HG02973 (cell line): ENCODE measurements around the gene TMEM106C.
"Not testable (repeated sequence)": the region's sequence is repeated elsewhere in the genome, so short reads cannot be mapped to it uniquely, and the experiment has no call there.

ENCODE experiments used
- ATAC-seq: cut with Tn5 transposase; IDR thresholded peaks from one replicate; pipeline ENCODE4 v1.9.1; 2021; ENCODE audit warnings: moderate library complexity; ENCODE audit not compliant: unreplicated experiment

TMEM106C gene

DNA sequence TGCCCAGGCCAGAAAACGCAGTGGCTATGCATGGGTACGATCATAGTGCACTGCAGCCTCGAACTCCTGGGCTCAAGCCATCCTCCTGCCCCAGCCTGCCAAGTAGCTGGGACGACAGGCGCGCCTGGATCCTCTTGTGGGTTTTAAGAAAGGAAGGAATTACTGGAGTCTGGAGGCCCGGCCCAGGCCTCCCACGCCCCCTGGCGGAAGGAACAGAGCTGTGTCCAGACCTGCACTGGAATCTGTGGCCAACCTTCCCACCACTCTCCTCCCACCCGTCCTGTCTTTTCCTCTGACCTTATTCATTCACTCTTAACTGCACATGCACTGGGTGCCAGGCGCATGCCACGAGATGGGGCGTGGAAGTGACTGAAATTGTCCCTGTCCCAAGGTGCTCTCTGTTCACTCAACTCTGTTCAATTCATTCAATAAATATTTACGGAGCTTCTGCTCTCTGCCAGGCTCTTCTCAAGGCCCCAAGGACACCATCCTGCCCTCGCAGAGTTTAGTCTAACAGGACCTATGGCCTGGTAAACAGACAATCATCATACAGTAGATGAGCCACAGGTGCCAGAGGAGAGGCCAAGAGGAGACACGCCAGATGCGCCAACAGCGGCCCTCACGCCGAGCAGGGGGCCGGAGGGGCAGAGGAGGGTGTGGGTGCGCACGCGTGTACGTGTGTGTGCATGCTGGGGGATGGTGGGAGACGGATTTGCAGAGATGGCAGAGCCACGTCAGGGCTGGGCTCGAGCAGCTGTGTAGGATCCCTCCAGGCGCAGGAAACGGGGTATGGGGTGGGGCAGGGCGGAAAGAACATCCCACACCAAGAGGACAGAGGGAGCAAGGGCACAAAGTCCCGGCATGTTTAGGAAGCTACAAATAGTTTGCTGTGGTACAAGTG lies 13.7 kb upstream of the TMEM106C start:
- no peak for ATAC-seq

DNA sequence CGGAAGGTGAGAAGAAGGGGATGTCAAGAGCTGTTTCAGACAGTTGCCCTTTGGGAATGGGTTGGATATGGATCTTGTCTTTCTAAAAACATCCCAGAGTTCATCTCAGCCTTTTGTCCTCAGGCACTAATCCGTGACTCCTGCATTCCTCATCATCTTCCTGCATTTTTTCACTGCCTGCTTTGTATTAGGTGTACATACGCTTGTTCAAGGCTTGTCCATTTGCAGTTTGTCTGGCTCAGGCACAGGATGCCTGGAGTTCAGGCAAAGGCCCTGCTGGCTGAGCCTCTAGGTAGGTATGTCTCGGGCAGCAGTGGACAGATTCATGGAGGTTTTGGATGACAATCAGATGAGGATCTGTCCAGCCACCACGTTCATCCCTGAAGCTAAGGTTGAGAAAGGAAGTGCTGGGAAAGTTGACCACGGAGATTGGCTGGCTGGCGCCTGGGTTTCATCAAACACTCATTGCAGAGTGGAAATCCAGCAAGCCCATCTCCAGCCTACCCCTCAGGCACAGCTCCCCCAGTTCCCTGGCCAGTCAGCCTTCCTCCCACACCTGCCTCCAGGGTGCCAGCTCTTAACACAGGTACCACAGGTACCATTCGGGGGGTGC lies 12.4 kb upstream of the TMEM106C start:
- ATAC-seq = no peak

DNA sequence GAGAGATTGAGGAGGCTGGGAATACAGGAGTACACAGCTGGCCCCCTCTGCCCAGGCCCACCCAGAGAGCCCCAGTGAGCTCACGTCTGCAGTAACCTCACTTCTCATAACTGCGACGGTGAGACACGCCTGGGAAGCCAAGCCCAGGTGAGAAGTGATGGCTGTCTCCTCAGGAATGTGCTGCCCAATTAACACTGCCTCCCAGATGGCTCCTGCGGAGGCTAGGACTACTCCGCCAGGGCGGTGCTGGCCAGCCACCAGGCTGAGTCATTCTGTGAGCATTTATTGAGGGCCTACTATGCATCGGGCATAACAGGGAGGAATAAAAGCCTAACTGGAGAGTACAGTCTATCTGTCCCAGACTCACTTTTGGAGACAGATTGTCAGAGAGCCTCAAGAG lies 9.3 kb upstream of the TMEM106C start:
- ATAC-seq = no peak

DNA sequence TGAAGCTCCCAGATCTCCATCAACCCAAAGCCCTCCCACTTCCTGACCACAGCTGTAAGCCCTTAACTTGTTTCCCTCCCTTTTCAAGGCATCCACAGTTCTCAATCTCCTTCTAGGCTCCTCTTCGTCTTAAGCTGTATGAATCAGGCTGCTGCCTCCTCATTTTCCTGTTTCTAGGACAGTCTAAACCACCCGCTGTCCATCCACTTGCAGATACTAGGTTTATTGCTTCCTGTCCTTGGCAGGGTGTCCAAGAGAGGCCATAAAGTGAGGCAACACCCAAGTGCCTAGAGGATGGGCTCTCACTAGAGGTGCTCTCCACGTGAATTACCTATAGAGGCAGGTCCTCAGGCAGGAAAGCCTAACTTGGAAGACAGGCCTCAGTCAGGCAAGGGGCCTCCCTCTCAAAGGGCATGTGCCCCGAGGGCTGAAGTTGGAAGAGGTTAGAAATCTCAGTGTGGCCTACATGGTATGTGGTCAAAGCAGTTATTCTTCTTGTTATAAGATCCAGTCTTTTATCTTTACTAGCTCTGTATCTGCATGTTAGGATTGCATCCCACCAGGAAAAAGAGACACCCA lies 8.8 kb upstream of the TMEM106C start:
- ATAC-seq = no peak

DNA sequence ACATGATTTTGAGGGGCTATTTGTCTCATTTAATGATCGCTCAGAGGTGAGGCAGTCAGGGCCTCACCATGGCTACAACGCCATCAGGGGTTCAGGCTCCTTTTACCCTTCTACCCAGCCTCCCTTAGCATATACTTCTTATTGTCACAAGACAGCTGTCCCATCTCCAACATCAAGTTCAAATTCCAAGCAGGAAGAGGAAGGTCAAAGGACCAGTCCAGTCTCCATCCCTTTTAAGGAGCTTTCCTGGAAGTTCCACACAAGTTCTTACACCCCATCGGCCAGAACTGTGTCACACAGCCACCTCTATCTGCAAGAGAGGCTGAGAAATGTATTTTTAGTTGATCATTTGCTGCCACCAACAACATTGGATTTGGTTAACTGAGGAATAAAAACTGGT lies 8.3 kb upstream of the TMEM106C start:
- ATAC-seq = no peak

DNA sequence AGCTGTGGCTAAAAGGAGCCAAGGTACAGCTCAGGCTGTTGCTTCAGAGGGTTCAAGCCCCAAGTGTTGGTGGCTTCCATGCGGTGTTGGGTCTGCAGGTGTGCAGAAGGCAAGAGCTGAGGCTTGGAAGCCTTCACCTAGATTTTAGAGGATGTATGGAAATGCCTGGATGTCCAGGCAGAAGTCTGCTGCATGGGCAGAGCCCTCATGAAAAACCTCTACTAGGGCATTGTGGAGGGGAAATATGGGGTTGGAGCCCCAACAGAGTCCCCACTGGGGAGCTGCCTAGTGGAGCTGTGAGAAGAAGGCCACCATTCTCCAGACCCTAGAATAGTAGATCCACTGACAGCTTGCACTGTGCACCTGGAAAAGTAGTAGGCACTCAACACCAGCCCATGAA lies 5.7 kb upstream of the TMEM106C start:
- not testable (repeated sequence) for ATAC-seq

DNA sequence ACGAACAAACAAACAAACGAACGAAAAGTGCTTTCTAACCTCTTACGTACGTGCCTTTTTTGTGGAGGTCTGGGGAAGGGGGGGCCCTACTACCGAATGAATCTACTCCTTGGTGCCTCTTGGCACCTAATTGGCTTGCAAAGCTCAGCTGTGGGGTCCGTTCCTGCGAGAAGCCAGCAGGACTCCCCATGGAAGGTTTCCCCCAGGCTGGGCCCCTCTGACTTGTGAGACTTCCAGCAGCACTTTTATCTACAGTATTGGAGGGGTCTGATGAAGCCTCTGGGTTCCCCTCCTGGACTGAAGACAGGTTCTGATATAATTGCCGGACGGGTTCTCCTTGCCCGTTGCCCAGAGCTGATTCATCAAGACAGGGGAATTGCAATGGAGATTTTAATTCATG lies 1.2 kb upstream of the TMEM106C start:
- no peak for ATAC-seq

DNA sequence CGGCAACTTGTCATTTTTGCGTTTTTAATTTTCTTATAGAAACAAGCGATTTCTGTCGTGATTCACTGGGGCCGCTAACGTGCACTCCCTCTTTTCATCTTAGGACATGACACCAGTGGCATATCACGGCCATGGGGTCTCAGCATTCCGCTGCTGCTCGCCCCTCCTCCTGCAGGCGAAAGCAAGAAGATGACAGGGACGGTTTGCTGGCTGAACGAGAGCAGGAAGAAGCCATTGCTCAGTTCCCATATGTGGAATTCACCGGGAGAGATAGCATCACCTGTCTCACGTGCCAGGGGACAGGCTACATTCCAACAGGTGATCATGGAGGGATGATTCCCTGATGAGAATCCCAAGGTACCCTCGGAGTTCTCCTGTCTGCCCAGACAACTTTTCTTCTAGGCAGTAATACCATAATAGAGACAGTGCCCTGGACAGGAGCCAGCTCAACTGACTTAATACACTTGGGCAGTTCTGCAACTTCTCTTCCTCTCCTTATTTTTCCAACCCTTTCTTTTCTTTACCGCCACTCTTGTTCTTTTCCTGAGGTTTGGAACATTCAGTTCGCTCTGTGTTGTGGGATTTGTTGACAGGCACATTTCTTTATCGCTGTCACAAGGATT lies 821 bp downstream of the TMEM106C start:
- no peak for ATAC-seq

DNA sequence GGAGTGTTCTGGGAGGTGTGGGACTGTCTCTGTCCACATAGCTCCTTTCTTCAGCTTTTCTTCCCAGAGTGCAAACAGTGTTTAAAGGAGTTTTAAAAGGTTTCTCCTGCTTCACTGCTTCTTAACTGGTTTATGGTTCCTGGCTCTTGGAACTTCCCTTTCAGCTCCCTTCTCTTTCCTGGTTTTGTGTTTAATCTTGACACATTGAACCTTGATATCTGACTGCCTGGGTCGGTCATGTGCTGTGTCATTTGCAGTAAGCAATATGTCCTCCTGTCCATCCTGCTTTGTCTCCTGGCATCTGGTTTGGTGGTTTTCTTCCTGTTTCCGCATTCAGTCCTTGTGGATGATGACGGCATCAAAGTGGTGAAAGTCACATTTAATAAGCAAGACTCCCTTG lies 2.2 kb downstream of the TMEM106C start:
- no peak for ATAC-seq

DNA sequence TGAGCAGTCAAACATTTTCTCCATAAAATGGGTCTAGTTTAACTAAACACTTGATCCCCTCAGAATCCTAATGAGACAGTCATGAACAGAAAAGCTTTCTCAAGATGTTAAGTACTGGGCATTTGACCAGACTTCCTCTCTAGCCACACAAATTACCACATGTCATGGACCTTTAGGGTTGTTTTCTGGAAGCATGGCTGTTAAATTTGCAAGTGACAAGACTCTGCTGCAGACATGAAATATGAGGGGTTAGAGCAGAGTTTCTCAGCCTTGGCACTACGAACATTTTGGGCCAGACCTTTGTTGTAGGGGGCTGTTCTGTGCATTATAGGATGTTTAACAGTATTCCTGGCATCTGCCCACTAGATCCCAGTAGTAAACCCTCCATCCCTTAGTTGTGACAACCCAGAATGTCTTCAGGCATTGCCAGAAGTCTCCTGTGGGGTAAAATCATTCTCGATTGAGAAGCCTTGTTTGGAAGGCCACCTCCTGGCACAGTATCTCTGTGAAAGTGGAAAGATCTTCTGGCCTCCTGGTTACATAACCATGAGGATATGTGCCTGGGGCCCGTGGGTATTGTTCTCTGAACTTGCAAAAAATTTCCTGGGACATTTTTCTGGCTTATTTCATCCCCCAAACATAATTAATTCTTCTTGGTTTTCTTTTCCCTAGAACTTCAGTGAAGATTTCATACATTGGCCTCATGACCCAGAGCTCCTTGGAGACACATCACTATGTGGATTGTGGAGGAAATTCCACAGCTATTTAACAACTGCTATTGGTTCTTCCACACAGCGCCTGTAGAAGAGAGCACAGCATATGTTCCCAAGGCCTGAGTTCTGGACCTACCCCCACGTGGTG lies 4.3 kb downstream of the TMEM106C start:
- ATAC-seq = no peak

DNA sequence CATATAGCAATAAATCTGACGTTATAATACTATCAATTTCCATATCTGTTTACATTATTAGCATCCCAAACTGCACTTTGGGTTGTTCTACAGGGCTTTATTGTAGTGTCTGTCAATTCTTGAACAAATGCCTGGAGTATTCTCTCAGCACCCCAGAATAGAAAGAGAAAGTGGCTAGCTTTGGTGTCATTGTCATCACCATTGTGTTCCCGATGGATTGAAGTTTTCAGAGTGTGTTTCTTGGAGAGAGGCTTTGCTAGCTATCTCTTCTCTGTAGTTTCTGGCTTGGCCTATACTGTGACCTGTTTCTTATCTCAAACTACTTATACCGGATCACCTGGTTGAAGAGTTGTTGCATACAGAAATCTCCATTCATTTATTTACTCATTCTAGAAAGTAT lies 6.4 kb downstream of the TMEM106C start:
- no peak for ATAC-seq

DNA sequence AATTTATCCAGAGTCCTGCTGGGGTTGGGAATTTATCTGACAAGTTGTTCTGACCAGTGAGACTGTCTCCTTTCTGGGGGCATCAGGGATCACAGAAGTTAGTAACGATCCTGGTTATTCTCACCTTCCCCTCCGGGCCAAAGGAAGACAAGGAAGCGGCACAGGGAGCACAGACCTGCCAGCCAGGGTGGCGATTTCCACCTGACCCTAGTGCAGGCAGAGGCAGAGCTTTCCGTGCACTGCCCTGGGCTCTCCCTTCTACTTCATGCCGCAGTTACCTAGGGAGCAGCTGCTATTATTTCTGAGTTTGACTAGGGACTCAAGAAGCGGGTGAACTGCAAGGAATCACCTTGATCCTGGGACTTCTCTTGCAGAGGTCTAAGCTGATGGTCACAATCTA lies 7.4 kb downstream of the TMEM106C start:
- ATAC-seq = no peak

DNA sequence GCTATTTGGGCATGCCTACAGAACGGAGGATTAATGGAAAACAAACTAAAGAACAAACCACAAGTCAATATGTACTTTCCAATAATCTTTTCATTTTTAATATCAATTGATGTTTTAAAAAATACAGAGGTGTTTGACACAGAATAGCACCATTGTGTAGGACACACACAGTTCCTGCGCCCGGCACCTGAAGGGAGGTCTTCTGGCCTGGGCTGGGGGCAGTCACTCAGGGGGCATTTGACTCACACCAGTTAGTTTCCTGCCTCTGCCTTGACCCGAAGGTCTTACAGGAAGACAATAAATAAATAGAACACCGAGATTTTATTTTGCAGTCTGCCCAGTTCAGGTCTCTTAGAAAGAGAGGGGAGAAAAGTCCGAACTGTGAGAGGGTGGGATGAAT lies 9.5 kb downstream of the TMEM106C start:
- ATAC-seq = no peak

DNA sequence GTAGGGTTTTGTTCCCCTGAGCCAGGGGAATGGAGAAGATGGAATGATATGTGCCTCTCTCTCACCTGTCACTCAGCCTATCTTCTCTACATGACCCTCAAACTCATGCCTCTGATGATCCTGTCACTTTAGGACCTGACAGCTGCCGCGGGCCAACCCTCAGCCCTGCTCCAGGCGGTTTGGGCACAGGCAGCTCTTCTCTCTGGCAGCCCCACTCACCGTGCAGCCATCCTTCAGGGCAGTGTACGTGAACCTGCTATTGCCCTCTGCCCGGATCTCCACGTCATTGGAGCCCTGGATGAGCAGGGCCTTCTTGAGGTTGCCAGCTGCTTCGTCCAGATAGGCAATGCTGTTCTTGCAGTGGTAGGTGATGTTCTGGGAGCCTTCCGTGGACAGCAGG lies 10.5 kb downstream of the TMEM106C start:
- ATAC-seq = no peak

DNA sequence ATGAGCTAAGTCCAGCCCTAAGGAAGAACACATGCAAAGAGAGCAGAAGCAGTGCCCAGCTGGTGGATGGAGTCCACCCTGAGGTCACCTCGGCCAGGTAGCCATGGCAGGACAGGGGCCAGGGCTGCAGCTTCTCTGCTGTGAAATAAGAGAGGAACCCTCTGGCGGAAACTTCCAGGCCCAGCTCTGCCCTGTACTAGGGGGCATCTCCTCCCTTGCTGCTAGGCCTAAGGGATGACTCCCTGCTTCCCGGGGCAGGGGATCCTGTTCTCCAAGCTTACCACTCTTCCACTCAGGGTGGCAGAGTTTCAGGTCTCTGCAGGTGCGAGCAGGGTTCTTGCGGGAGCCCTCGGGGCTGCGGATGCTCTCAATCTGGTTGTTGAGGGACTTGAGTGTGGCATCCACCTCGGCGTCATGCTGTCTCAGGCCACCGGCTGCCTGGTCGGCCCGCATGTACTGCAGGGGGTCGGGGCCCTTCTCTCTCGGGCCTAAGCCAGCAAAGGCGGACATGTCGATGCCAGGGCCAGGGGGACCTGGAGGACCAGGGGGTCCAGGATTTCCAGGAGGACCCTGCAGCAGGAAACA lies 11.7 kb downstream of the TMEM106C start:
- no peak for ATAC-seq

DNA sequence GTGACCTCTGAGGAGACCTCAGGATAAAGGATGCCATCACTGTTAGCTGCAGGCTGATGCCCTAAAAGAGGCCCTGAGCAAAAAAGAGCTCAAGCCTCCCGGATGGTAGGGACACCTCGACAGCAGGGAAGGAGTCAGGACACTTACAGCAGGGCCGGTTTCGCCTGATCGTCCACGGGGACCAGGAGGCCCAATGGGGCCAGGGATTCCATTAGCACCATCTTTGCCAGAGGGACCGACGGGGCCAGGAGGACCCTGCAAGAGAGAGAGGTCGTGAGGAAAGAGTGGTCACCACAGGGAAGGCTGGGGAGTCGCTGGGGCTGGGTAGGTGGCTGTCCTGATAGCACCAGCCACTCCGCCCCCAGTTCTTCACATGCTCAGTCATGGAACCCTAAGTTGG lies 12.4 kb downstream of the TMEM106C start:
- no peak for ATAC-seq

DNA sequence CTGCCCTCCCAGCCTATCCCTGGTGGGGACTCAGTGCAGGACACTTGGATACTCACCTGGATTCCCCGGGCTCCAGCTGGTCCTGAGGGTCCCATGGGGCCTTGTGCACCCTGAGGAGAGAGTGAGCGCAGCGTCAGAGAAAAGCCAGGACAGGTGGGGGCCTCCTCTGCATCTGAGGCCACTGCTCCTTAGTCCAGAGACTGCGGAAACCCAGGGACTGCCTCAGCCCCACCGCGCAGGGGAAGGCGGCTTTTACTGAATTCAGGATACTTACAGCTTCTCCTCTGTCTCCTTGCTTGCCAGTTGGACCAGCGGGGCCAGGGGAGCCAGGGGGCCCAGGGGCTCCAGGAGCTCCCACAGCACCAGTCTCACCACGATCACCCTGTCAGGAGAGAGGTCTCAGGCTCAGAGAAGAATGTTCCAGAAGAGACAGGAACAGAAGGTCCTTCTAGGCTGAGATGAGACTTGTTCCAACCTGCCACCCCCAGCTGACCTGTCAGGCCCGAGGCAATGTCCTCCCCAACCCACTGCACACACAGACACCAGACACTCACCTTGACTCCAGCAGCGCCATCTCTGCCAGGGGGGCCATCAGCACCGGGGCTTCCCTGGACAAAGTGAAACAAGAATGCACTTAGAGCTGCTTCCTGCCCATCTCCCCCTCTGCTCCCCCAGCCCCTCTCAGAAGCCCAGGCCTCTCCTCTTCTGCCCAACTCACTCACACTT lies 13.8 kb downstream of the TMEM106C start:
- ATAC-seq = no peak

DNA sequence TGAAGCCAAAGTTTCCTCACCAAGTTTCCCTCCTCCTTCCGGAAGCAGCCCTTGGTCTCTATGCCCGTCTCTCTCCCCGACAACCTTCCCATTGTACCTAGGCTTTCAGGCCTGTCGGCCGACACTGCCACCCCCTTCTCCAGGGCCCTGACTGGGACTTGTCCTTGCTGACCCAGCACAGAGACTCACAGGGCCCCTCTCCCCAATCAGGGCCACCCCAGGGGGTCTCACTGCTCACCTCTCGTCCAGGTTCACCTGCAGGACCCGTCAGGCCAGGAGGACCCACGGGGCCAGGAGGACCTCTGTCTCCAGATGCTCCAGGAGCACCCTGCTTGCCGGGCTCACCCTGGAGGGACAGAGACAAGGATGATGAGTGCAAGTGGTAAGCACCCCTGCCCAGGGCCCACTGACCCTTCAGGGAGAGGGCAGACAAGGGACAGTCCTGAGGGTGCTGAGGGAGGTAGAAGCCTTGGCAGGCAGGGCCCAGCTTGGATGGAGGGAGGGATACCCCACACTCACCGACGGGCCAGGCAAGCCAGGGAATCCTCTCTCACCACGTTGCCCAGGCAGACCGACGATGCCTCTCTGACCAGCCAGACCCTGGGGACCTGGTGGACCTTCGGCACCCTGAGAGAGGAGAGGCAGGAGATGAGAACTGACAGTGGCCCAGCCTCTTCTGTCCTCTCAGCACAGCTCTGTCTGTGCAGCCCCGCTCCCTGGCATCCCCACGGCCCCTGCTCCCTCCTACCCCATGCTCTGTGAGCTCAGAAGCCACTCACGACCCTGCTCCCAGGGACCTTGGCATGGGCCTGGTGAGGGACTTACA lies 14.6 kb downstream of the TMEM106C start:
- no peak for ATAC-seq

DNA sequence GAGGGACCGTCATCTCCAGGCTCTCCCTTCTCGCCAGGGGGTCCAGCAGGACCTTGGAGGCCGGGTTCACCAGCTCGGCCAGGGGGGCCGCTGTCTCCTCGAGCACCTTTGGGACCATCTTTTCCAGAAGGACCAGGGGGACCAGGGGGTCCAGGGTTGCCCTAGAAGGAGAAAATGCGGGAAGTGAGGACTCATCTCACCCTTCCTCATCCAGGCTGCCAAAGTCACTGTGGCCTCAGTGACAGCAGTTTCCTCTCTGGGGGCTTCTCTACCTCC lies 15.1 kb downstream of the TMEM106C start:
- ATAC-seq = no peak
